Heart left ventricle (tissue), 13 donors: Measurements from ENCODE around the gene GPC3.

Source experiments
- POLR2A ChIP-seq, 2 donors: fragments of 450-650 bp; IDR thresholded peaks; one replicate each; pipeline ENCODE4 v1.6.1; 2017; ENCODE audit warnings: antibody characterized with exemption in 2 of 2, mild to moderate bottlenecking in 2 of 2, moderate library complexity in 2 of 2
- TF ChIP-seq, protein P1 (sequence below), 12 donors: fragments of 200-600 bp; sonication (generic) in 4 of 12; IDR thresholded peaks; one replicate each; pipeline versions ENCODE4 v1.5.0 to v1.8.0; 2018 to 2022; ENCODE audit warnings: antibody characterized with exemption in 12 of 12, mild to moderate bottlenecking in 5 of 12
- donor health status: ischemic (EF 13 %, LVEDD 7.1; RV severe dilation, severe dysfunction).
- donor health status: DM: no; HTN: yes; CAD: no.
- donor health status: DM: no; HTN: no; CAD: no.
- donor health status: ischemic (EF 25% LVEDD 6.9; RV normal size, moderate dysfunction).
- donor health status: ischemic (EF 25% LVEDD 5.7; RV mildly dilated, moderate dysfunction).
- donor health status: ischemic (EF 35%, LVEDD 5.7; RV mildly dilated, moderate dysfunction).
- donor health status: nonischemic (EF 11% LVEDD 7.7; RV severe dilation, severe dysfunction).
- donor health status: DM: yes; HTN: yes; CAD: no.
- donor health status: PGD.
- donor health status: ischemic (EF 29% LVEDD 5.4; RV normal size, mild dysfunction).
- donor health status: nonischemic (EF 23%, LVEDD 6.1; RV moderate dilation, normal function).

DNA sequence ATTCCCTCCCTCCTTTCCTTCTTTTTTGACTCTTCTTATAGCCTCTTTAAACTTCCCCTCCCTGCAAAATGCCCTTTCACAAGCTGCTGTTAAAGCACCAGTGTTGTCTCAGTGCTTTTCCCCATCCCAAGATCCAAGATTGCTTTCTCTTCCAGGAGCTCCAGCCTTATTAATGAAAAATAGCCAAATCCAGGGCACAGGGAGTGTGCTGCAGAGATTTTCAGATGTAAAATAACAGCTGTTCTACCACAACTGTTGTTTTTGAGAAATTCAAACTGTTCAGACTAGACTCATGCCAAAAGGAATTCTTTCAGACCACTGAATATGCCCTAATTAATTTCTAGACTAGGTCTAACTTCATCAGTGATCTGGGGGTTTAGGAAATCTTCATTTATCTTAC lies 47.0 kb upstream of the GPC3 start:
- TF ChIP-seq, protein P1, sequence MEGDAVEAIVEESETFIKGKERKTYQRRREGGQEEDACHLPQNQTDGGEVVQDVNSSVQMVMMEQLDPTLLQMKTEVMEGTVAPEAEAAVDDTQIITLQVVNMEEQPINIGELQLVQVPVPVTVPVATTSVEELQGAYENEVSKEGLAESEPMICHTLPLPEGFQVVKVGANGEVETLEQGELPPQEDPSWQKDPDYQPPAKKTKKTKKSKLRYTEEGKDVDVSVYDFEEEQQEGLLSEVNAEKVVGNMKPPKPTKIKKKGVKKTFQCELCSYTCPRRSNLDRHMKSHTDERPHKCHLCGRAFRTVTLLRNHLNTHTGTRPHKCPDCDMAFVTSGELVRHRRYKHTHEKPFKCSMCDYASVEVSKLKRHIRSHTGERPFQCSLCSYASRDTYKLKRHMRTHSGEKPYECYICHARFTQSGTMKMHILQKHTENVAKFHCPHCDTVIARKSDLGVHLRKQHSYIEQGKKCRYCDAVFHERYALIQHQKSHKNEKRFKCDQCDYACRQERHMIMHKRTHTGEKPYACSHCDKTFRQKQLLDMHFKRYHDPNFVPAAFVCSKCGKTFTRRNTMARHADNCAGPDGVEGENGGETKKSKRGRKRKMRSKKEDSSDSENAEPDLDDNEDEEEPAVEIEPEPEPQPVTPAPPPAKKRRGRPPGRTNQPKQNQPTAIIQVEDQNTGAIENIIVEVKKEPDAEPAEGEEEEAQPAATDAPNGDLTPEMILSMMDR (IDR thresholded peaks at IDR 0.05): no peak
- TF ChIP-seq POLR2A (IDR thresholded peaks at IDR 0.05): no peak
